ES-I3 (cell line): Measurements from ENCODE around the gene CD72.

ENCODE experiments used
- H3K36me3 ChIP-seq: 2 replicates; pipeline ENCODE4 v1.6.1; 2013; ENCODE audit warnings: mild to moderate bottlenecking, low read length, control low read depth, moderate library complexity; ENCODE audit not compliant: insufficient read depth
- H3K4me1 ChIP-seq: 2 replicates; pipeline ENCODE4 v1.6.1; 2013; ENCODE audit warnings: mild to moderate bottlenecking, control low read depth, low read length; ENCODE audit not compliant: insufficient read depth
- H3K9ac ChIP-seq: 2 replicates; pipeline ENCODE4 v1.6.1; 2013; ENCODE audit warnings: low read depth, mild to moderate bottlenecking, low read length, moderate library complexity
- H3K9me3 ChIP-seq: 2 replicates; pipeline ENCODE4 v1.6.1; 2013; ENCODE audit warnings: mild to moderate bottlenecking, low read length, moderate library complexity; ENCODE audit not compliant: control insufficient read depth, insufficient read depth

The CD72 gene

GRCh38 chr9:35618325-35618727, at the start of gene CD72:
Gene CD72, minus strand, starts transcription at chr9:35618413. Its CDS starts 110 bp downstream, at chr9:35618303.
- Histone ChIP-seq H3K4me1 (no peaks in the 10 kb centered on the region), H3K36me3 (no peaks in the 10 kb centered on the region), H3K9ac (peak within 1 kb of the TSS; percentile 73), H3K9me3 (no peaks in the 10 kb centered on the region)

- Histone ChIP-seq H3K9me3 (no peaks in the 10 kb centered on the region), H3K36me3 (no peaks in the 10 kb centered on the region), H3K9ac (no peak overlapping the region), H3K4me1 (no peaks in the 10 kb centered on the region)
These were observed 49.7 kb upstream of the CD72 start for GRCh38 chr9:35667939-35668338.

- Histone ChIP-seq H3K36me3 (no peaks in the 10 kb centered on the region; the same call in 1 of the 2 replicates), H3K4me1 (no peaks in the 10 kb centered on the region), H3K9ac (no peak overlapping the region), H3K9me3 (no peaks in the 10 kb centered on the region)
These were observed 48.3 kb upstream of the CD72 start for GRCh38 chr9:35666549-35666948.

GRCh38 chr9:35666045-35666444, 47.8 kb upstream of the CD72 start:
- no peaks in the 10 kb centered on the region for H3K9me3 ChIP-seq
- H3K9ac ChIP-seq, result no peak overlapping the region
- H3K36me3 ChIP-seq, result peaks cover 1% of the 10 kb centered on the region; the same call in 1 of the 2 replicates
- H3K4me1 ChIP-seq, result no peaks in the 10 kb centered on the region

- peak overlapping the region; percentile 85; the same call in 1 of the 2 replicates for H3K9ac ChIP-seq
- H3K9me3 ChIP-seq, result no peaks in the 10 kb centered on the region
- H3K4me1 ChIP-seq, result peaks cover 4% of the 10 kb centered on the region; the same call in 1 of the 2 replicates
These were observed 47.2 kb upstream of the CD72 start for GRCh38 chr9:35665471-35665818.

GRCh38 chr9:35664531-35665470, 46.6 kb upstream of the CD72 start, which contains the start of gene ARHGEF39:
Gene ARHGEF39, minus strand, starts transcription at chr9:35665195. Its CDS starts 26 bp downstream, at chr9:35665169.
- Histone ChIP-seq H3K9me3 (no peaks in the 10 kb centered on the region), H3K9ac (peak within 1 kb of the TSS; percentile 85), H3K4me1 (peaks cover 4% of the 10 kb centered on the region; the same call in 1 of the 2 replicates), H3K36me3 (peaks cover 6% of the 10 kb centered on the region; the same call in 1 of the 2 replicates)

More at GRCh38 chr9:35665471-35665818, 47.2 kb upstream of the CD72 start:
- H3K36me3 ChIP-seq, result peaks cover 2% of the 10 kb centered on the region; the same call in 1 of the 2 replicates

GRCh38 chr9:35662437-35662836, 44.2 kb upstream of the CD72 start:
- no peaks in the 10 kb centered on the region for H3K9me3 ChIP-seq
- H3K9ac ChIP-seq, result no peak overlapping the region
- H3K36me3 ChIP-seq, result peaks cover 6% of the 10 kb centered on the region; the same call in 1 of the 2 replicates
- peaks cover 4% of the 10 kb centered on the region; the same call in 1 of the 2 replicates for H3K4me1 ChIP-seq

GRCh38 chr9:35661756-35662350, 43.6 kb upstream of the CD72 start:
- Histone ChIP-seq H3K9me3 (no peaks in the 10 kb centered on the region), H3K36me3 (peaks cover 6% of the 10 kb centered on the region; the same call in 1 of the 2 replicates), H3K9ac (no peak overlapping the region), H3K4me1 (peaks cover 4% of the 10 kb centered on the region; the same call in 1 of the 2 replicates)

- H3K36me3 ChIP-seq, result peaks cover 6% of the 10 kb centered on the region; the same call in 1 of the 2 replicates
- H3K4me1 ChIP-seq, result peaks cover 7% of the 10 kb centered on the region; the same call in 1 of the 2 replicates
- H3K9me3 ChIP-seq, result no peaks in the 10 kb centered on the region
- H3K9ac ChIP-seq, result no peak overlapping the region
These were observed 42.8 kb upstream of the CD72 start for GRCh38 chr9:35660966-35661415.

- peaks cover 6% of the 10 kb centered on the region; the same call in 1 of the 2 replicates for H3K36me3 ChIP-seq
- H3K9ac ChIP-seq, result peak overlapping the region; percentile 85; the same call in 1 of the 2 replicates
- H3K9me3 ChIP-seq, result no peaks in the 10 kb centered on the region
- peaks cover 7% of the 10 kb centered on the region; the same call in 1 of the 2 replicates for H3K4me1 ChIP-seq
These were observed 41.1 kb upstream of the CD72 start for GRCh38 chr9:35659340-35659739.

GRCh38 chr9:35658968-35659220, 40.7 kb upstream of the CD72 start:
- Histone ChIP-seq H3K36me3 (peaks cover 6% of the 10 kb centered on the region; the same call in 1 of the 2 replicates), H3K4me1 (peaks cover 7% of the 10 kb centered on the region; the same call in 1 of the 2 replicates)

GRCh38 chr9:35658137-35658967, 40.1 kb upstream of the CD72 start, which contains the start of gene CCDC107:
Gene CCDC107, plus strand, starts transcription at chr9:35658292. Its CDS starts 88 bp downstream, at chr9:35658380.
- Histone ChIP-seq H3K9ac (peak within 1 kb of the TSS; percentile 85), H3K9me3 (no peaks in the 10 kb centered on the region), H3K4me1 (peaks cover 7% of the 10 kb centered on the region; the same call in 1 of the 2 replicates), H3K36me3 (peaks cover 6% of the 10 kb centered on the region; the same call in 1 of the 2 replicates)

More at GRCh38 chr9:35658968-35659220, 40.7 kb upstream of the CD72 start:
- peak overlapping the region; percentile 85 for H3K9ac ChIP-seq
- no peaks in the 10 kb centered on the region for H3K9me3 ChIP-seq

- peaks cover 7% of the 10 kb centered on the region; the same call in 1 of the 2 replicates for H3K4me1 ChIP-seq
- peak within 1 kb of the TSS; percentile 85 for H3K9ac ChIP-seq
- H3K36me3 ChIP-seq, result peaks cover 6% of the 10 kb centered on the region; the same call in 1 of the 2 replicates
- H3K9me3 ChIP-seq, result no peaks in the 10 kb centered on the region
These were observed 39.4 kb upstream of the CD72 start, which contains the start of gene RMRP for GRCh38 chr9:35657546-35658136. Gene RMRP, minus strand, starts transcription at chr9:35658019.
